Type B pancreatic cell (in vitro differentiated cells): Measurements from ENCODE around the gene TSSK3. TPM values are rescaled to one million over a fixed set of nuclear protein-coding genes. Genes with fewer than 3 reads are reported as not detected.

Experiments used
- DNase-seq: peaks from one replicate; pipeline ENCODE4 v3.0.0; 2021; ENCODE audit warnings: mixed read lengths; ENCODE audit not compliant: unreplicated experiment; ENCODE audit errors: extremely low spot score
- H3K27ac Mint-ChIP-seq: 2 replicates; pipeline ENCODE4 v1.8.0; 2021; ENCODE audit warnings: mild to moderate bottlenecking, mixed read lengths
- H3K27me3 Mint-ChIP-seq: 2 replicates; pipeline ENCODE4 v1.8.0; 2021; ENCODE audit warnings: mixed read lengths
- H3K36me3 Mint-ChIP-seq: 2 replicates; pipeline ENCODE4 v1.8.0; 2021; ENCODE audit warnings: mixed read lengths
- H3K4me1 Mint-ChIP-seq: one replicate; pipeline ENCODE4 v1.8.0; 2021; ENCODE audit warnings: mixed read lengths; ENCODE audit not compliant: unreplicated experiment
- H3K4me3 Mint-ChIP-seq: 2 replicates; pipeline ENCODE4 v1.8.0; 2021; ENCODE audit warnings: mild to moderate bottlenecking, mixed read lengths
- H3K9me3 Mint-ChIP-seq: 2 replicates; pipeline ENCODE4 v1.8.0; 2021; ENCODE audit warnings: mixed read lengths
- total RNA-seq: library from RNA; stranded (reverse); gene quantifications from 2 replicates; pipeline ENCODE4 v1.2.1, GENCODE V29; 2021; ENCODE audit warnings: low replicate concordance
- TF ChIP-seq, protein P1 (sequence below): fragments of 200-600 bp; sonication (generic); conservative IDR thresholded peaks from 2 replicates; pipeline ENCODE4 v1.5.0; 2021; ENCODE audit warnings: antibody characterized with exemption, mild to moderate bottlenecking

TSSK3 gene
- total RNA-seq, 1 donor from 2014 or later: 3.8 TPM

DNA sequence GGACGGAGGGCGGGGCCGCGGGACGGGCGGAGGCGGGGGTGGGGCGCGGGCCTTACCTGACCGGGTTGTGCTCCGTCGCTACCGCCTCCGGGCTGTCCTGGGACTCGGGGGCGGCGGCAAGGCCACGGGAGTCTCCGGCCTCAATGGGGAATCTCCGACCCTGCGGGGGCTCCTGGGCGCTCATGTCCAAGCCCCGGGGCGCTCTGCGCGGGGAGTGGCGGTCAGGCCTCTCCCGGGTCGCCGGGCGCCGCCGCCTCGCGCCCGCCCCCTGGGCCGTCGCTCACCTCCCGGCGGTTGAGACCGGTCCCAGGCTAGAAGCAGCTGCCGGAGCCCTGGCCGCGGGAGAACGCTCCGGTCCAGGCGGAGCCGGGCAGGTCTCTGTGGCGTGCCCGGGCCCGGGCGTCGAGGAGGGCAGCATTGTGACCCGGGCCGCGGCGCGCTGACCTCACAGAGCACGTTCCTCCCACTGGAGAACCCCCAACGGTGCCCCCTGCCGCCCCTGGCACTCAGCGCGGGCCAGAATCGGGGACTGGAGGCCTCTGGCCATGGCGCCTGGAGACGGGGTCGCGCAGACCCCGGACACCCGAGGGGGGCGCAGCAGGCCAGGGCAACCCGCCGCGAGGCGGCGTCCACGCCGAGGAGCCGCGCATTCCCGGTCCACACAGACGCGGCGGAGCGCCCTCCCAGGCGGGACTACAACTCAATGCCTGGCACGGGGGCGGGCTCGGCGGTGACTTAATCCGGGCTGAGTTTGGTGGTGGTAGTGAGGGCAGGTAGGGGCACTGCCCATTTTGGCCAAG is 465 bp upstream of the TSSK3 start:
- no peak for DNase-seq
- H3K9me3 Mint-ChIP-seq: no peaks in the 10 kb centered on the region
- H3K27me3 Mint-ChIP-seq: peaks cover 5% of the 10 kb centered on the region
- H3K4me1 Mint-ChIP-seq: peaks cover 19% of the 10 kb centered on the region
- no peak overlapping the region for H3K27ac Mint-ChIP-seq
- TF ChIP-seq, protein P1, sequence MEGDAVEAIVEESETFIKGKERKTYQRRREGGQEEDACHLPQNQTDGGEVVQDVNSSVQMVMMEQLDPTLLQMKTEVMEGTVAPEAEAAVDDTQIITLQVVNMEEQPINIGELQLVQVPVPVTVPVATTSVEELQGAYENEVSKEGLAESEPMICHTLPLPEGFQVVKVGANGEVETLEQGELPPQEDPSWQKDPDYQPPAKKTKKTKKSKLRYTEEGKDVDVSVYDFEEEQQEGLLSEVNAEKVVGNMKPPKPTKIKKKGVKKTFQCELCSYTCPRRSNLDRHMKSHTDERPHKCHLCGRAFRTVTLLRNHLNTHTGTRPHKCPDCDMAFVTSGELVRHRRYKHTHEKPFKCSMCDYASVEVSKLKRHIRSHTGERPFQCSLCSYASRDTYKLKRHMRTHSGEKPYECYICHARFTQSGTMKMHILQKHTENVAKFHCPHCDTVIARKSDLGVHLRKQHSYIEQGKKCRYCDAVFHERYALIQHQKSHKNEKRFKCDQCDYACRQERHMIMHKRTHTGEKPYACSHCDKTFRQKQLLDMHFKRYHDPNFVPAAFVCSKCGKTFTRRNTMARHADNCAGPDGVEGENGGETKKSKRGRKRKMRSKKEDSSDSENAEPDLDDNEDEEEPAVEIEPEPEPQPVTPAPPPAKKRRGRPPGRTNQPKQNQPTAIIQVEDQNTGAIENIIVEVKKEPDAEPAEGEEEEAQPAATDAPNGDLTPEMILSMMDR: peak; percentile 59
- peaks cover 27% of the 10 kb centered on the region for H3K36me3 Mint-ChIP-seq
- H3K4me3 Mint-ChIP-seq: peak overlapping the region; percentile 66

- no peak overlapping the region for H3K4me3 Mint-ChIP-seq
- TF ChIP-seq, protein P1: no peak
- H3K27me3 Mint-ChIP-seq: peaks cover 5% of the 10 kb centered on the region
- H3K9me3 Mint-ChIP-seq: no peaks in the 10 kb centered on the region
- no peak overlapping the region for H3K27ac Mint-ChIP-seq
- peaks cover 14% of the 10 kb centered on the region for H3K4me1 Mint-ChIP-seq
- no peak for DNase-seq
- peaks cover 27% of the 10 kb centered on the region for H3K36me3 Mint-ChIP-seq
Observed at GRCh38 chr1:32363713-32364112, 1.4 kb downstream of the TSSK3 start.

DNA sequence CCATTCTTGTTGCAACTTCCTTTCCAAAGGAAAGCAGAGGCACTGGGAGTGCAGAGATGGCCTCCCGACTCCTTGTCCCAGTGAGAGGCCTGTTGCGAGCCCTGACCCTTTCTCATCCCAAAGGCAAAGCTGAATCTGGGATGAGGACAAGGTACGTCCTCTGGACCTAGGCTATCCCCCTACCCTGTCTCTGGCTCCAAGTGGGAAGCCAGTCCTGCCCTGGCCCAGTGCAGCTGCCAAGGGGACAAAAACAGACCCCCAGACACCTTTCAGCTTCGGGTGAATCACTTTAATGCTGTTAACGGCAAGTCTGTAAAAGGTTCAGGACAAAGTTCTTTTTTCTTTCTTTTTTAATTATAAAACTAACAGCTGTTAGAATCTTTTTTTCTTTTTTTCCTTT is 2.5 kb downstream of the TSSK3 start:
- no peak for DNase-seq
- TF ChIP-seq, protein P1: no peak
- Mint-ChIP-seq H3K4me3 (no peak overlapping the region), H3K27ac (no peak overlapping the region), H3K9me3 (no peaks in the 10 kb centered on the region), H3K27me3 (peaks cover 5% of the 10 kb centered on the region), H3K4me1 (peaks cover 11% of the 10 kb centered on the region), H3K36me3 (peaks cover 26% of the 10 kb centered on the region)

DNA sequence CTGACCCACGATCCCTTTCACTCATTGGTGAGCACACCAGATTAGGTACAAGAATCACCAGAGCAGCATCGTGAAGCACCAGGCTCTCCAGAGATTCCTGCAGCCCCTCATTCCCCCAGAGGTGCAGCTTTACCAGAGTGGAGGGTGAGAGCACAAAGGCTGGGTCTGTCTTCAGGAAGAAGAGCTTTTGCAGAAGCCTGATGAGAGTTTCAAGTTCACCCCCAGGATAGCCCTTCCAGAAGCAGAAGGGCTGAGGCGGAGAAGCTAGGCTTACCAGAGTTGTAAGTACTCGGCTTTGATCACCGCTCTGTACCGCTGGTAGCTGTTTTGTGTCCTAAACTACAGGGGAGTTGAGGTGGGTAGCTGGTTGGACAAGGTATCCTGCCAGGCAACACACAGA is 3.1 kb downstream of the TSSK3 start:
- H3K27me3 Mint-ChIP-seq: peaks cover 5% of the 10 kb centered on the region
- TF ChIP-seq, protein P1: no peak
- H3K4me3 Mint-ChIP-seq: no peak overlapping the region
- no peak overlapping the region for H3K27ac Mint-ChIP-seq
- peaks cover 10% of the 10 kb centered on the region for H3K4me1 Mint-ChIP-seq
- DNase-seq: no peak
- H3K36me3 Mint-ChIP-seq: peaks cover 25% of the 10 kb centered on the region
- no peaks in the 10 kb centered on the region for H3K9me3 Mint-ChIP-seq

- no peak for DNase-seq
- H3K27me3 Mint-ChIP-seq: no peaks in the 10 kb centered on the region
- H3K9me3 Mint-ChIP-seq: no peaks in the 10 kb centered on the region
- H3K4me3 Mint-ChIP-seq: no peak overlapping the region
- H3K36me3 Mint-ChIP-seq: peaks cover 20% of the 10 kb centered on the region
- no peaks in the 10 kb centered on the region for H3K4me1 Mint-ChIP-seq
- no peak overlapping the region for H3K27ac Mint-ChIP-seq
- TF ChIP-seq, protein P1: no peak
Observed at GRCh38 chr1:32367912-32368635, 5.7 kb downstream of the TSSK3 start.
